ENCODE results near the gene C4orf46.
"Not testable (repeated sequence)": the region's sequence is repeated elsewhere in the genome, so short reads cannot be mapped to it uniquely, and the experiment has no call there.

The C4orf46 gene

GRCh38 chr4:158671665-158671914 is at the start of gene C4orf46:
TSS of gene C4orf46 (minus strand) at chr4:158671887. CDS start at chr4:158671801, 86 bp downstream.
- DNase-seq (ENCODE audit: low spot score): no peak

GRCh38 chr4:158715802-158716201 is 44.1 kb upstream of the C4orf46 start:
- no peak for DNase-seq (ENCODE audit: low spot score)

- DNase-seq (ENCODE audit: low spot score): no peak
These were observed 43.2 kb upstream of the C4orf46 start for GRCh38 chr4:158714937-158715336.

GRCh38 chr4:158712622-158713021 is 40.9 kb upstream of the C4orf46 start:
- not testable (repeated sequence) for DNase-seq (ENCODE audit: low spot score)

- no peak for DNase-seq (ENCODE audit: low spot score)
These were observed 39.1 kb upstream of the C4orf46 start for GRCh38 chr4:158710814-158711213.

- no peak for DNase-seq (ENCODE audit: low spot score)
These were observed 32.6 kb upstream of the C4orf46 start for GRCh38 chr4:158704274-158704673.

- DNase-seq (ENCODE audit: low spot score): no peak
These were observed 17.1 kb upstream of the C4orf46 start for GRCh38 chr4:158688813-158689212.

- no peak for DNase-seq (ENCODE audit: low spot score)
These were observed 10.4 kb upstream of the C4orf46 start for GRCh38 chr4:158682066-158682465.

GRCh38 chr4:158681629-158682028 is 9.9 kb upstream of the C4orf46 start:
- no peak for DNase-seq (ENCODE audit: low spot score)

GRCh38 chr4:158678767-158679166 is 7.1 kb upstream of the C4orf46 start:
- no peak for DNase-seq (ENCODE audit: low spot score)

GRCh38 chr4:158676076-158676475 is 4.4 kb upstream of the C4orf46 start:
- DNase-seq (ENCODE audit: low spot score): no peak

GRCh38 chr4:158673633-158674032 is 1.9 kb upstream of the C4orf46 start:
- DNase-seq (ENCODE audit: low spot score): no peak

GRCh38 chr4:158671915-158672806 is 474 bp upstream of the C4orf46 start, which contains the start of gene ETFDH:
TSS of gene ETFDH (plus strand) at chr4:158672296. CDS start at chr4:158672457, 161 bp downstream.
- peak; percentile 96 for DNase-seq (ENCODE audit: low spot score)

- peak; percentile 72 for DNase-seq (ENCODE audit: low spot score)
These were observed 567 bp downstream of the C4orf46 start for GRCh38 chr4:158670975-158671664.

GRCh38 chr4:158669310-158669709 is 2.4 kb downstream of the C4orf46 start:
- DNase-seq (ENCODE audit: low spot score): no peak

- DNase-seq (ENCODE audit: low spot score): peak; percentile 46
These were observed 4.0 kb downstream of the C4orf46 start for GRCh38 chr4:158667651-158668198.

- DNase-seq (ENCODE audit: low spot score): no peak
These were observed 4.8 kb downstream of the C4orf46 start for GRCh38 chr4:158666892-158667291.

- no peak for DNase-seq (ENCODE audit: low spot score)
These were observed 6.9 kb downstream of the C4orf46 start for GRCh38 chr4:158664806-158665205.

GRCh38 chr4:158663707-158664625 is 7.7 kb downstream of the C4orf46 start:
- DNase-seq (ENCODE audit: low spot score): not testable (repeated sequence)

GRCh38 chr4:158663255-158663654 is 8.4 kb downstream of the C4orf46 start:
- DNase-seq (ENCODE audit: low spot score): not testable (repeated sequence)

- DNase-seq (ENCODE audit: low spot score): no peak
These were observed 14.4 kb downstream of the C4orf46 start for GRCh38 chr4:158657291-158657690.

GRCh38 chr4:158656439-158656838 is 15.2 kb downstream of the C4orf46 start:
- no peak for DNase-seq (ENCODE audit: low spot score)

Data from D341Med (cell line).